CD8-positive, alpha-beta memory T cell (primary cell): ENCODE data around the gene CTNNA3. TPM values are rescaled to one million over a fixed set of nuclear protein-coding genes. Genes with fewer than 3 reads are reported as not detected.

Source experiments
- CTCF ChIA-PET: fragments of 350-600 bp; sonication (Branson Sonifier 250); formaldehyde crosslinking; loops from one replicate; lab custom pipeline; 2021; ENCODE audit warnings: antibody characterized with exemption; lab: Charles Lee
- POLR2A ChIA-PET: fragments of 350-600 bp; sonication (Branson Sonifier 250); formaldehyde crosslinking; loops from one replicate; lab custom pipeline; 2021; ENCODE audit warnings: antibody characterized with exemption; lab: Charles Lee
- DNase-seq, 5 donors: peaks; one replicate each; pipeline versions ENCODE4 v3.0.0 to v3.0.0-alpha.2; 2020 to 2022; ENCODE audit warnings: mixed read lengths in 1 of 5
- H3K27ac ChIP-seq: one replicate; pipeline ENCODE4 v1.7.0; 2013; ENCODE audit warnings: low read depth, mild to moderate bottlenecking, low read length, moderate library complexity
- H3K27me3 ChIP-seq: 2 replicates; pipeline ENCODE4 v1.7.0; 2013; ENCODE audit warnings: low read length, mild to moderate bottlenecking; ENCODE audit not compliant: insufficient read depth, poor library complexity, severe bottlenecking
- H3K36me3 ChIP-seq: 2 replicates; pipeline ENCODE4 v1.7.0; 2013; ENCODE audit warnings: mild to moderate bottlenecking, low read length, moderate library complexity; ENCODE audit not compliant: insufficient read depth
- H3K4me1 ChIP-seq: 2 replicates; pipeline ENCODE4 v1.7.0; 2013; ENCODE audit warnings: mild to moderate bottlenecking, low read length, moderate library complexity; ENCODE audit not compliant: insufficient read depth
- H3K4me3 ChIP-seq: 2 replicates; pipeline ENCODE4 v1.7.0; 2013; ENCODE audit warnings: mild to moderate bottlenecking, low read length
- H3K9me3 ChIP-seq: 2 replicates; pipeline ENCODE4 v1.7.0; 2013; ENCODE audit warnings: mild to moderate bottlenecking, low read length
- H3K27ac Mint-ChIP-seq, 8 donors: one replicate each; pipeline ENCODE4 v1.8.0; 2020 to 2021; ENCODE audit warnings: mixed read lengths in 8 of 8, mild to moderate bottlenecking in 6 of 8, inconsistent platforms in 3 of 8, moderate library complexity in 3 of 8
- H3K27me3 Mint-ChIP-seq, 2 donors: one replicate each; pipeline ENCODE4 v1.8.0; 2020 to 2021; ENCODE audit warnings: mixed read lengths in 2 of 2, mild to moderate bottlenecking in 1 of 2, moderate library complexity in 1 of 2
- H3K36me3 Mint-ChIP-seq, 3 donors: one replicate each; pipeline ENCODE4 v1.8.0; 2020 to 2021; ENCODE audit warnings: mixed read lengths in 3 of 3, inconsistent platforms in 1 of 3, mild to moderate bottlenecking in 1 of 3
- H3K4me1 Mint-ChIP-seq, 3 donors: one replicate each; pipeline ENCODE4 v1.8.0; 2020 to 2021; ENCODE audit warnings: mixed read lengths in 3 of 3, inconsistent platforms in 1 of 3, mild to moderate bottlenecking in 1 of 3
- H3K4me3 Mint-ChIP-seq, 7 donors: one replicate each; pipeline ENCODE4 v1.8.0; 2020 to 2021; ENCODE audit warnings: mixed read lengths in 7 of 7, mild to moderate bottlenecking in 6 of 7, moderate library complexity in 4 of 7, inconsistent platforms in 2 of 7
- H3K9me3 Mint-ChIP-seq, 5 donors: one replicate each; pipeline ENCODE4 v1.8.0; 2020 to 2022; ENCODE audit warnings: mixed read lengths in 5 of 5, mild to moderate bottlenecking in 3 of 5, moderate library complexity in 2 of 5, inconsistent platforms in 1 of 5
- polyA plus RNA-seq: library from polyadenylated mRNA; unstranded; fragments of 300-500 nt; fragmentation: Illumina TruSeq; gene quantifications from one replicate; pipeline ENCODE4 v1.2.3, GENCODE V29; 2021
- total RNA-seq, 2 experiments: library from RNA; stranded (reverse); gene quantifications; one replicate each; pipeline ENCODE4 v1.2.3, GENCODE V29; 2021

The CTNNA3 gene
- total and polyA plus RNA-seq, 3 experiments from 2014 or later: 0.92 TPM; not detected in 2

DNA sequence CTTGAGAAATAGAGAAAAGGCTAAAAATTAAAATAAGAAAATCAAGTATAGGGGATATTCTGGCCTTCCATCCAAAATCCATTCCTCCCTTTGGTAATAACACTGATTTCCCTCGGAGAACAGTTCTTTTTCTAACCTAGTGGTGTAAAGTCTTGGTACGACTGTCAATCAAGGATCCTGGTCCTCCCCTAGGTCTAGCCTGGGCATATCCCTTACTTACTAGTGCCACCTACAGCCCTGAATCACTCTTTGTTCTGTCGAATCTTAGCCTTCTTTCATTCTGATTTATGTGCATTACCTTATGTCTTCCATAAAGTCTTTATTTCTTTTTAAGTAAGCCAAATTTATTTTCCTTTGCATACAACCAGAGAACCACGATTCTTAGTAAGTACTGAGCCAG, 1068.8 kb downstream of the CTNNA3 start:
- no peaks in the 10 kb centered on the region for H3K27me3 ChIP-seq
- no peak overlapping the region for H3K4me3 Mint-ChIP-seq
- H3K4me1 ChIP-seq: no peaks in the 10 kb centered on the region
- H3K27ac Mint-ChIP-seq: no peak overlapping the region
- H3K27me3 Mint-ChIP-seq: no peaks in the 10 kb centered on the region
- CTCF ChIA-PET: no interaction called here
- no peak overlapping the region for H3K27ac ChIP-seq
- no peak for DNase-seq
- H3K36me3 ChIP-seq: no peaks in the 10 kb centered on the region
- H3K4me3 ChIP-seq: no peak overlapping the region
- H3K9me3 Mint-ChIP-seq: peaks cover 2 to 20% (median 5%) of the 10 kb centered on the region in 5 donors
- no peaks in the 10 kb centered on the region for H3K36me3 Mint-ChIP-seq
- H3K9me3 ChIP-seq: no peaks in the 10 kb centered on the region
- no peaks in the 10 kb centered on the region for H3K4me1 Mint-ChIP-seq
- POLR2A ChIA-PET: no interaction called here

DNA sequence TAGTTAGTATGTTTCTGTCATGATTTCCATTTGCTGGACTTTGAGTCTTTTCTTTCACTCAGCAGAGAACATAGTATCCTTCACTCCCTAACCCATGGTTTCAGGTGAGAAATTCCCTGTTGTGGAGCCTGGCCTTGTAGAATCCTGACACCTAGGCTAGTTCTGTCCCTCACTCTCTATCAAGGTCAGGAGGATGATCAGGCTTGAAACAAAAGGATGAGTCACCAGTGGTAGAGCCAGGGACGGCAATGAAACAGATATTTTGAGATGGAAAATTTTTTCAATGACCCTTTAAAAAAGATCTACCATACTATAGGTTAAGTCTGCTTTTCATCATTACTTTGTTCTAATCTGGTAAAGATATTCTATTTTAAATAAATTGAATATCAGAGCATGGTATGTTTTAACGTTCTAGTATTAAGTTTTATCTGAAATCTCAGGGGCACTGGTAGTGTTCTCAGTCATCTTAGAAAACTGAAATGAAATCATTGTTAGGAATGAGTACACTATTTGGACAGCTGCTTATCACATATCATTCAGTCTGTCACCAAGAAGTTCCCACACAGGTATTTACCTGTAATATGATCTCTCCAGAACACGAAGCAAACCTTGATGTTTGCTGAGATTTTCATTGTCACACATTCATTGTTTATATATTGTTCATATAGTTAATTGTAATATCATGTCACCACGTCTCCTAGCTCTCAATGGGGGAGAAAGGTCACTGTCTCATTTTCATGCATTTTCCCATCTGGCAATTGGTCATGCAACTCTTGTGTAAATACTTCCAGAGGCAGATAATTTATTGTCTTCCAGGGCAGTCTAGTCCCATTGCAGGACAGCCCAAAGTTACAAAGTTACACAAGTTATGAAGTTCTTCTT, 1070.0 kb downstream of the CTNNA3 start:
- H3K27ac ChIP-seq: no peak overlapping the region
- H3K27me3 Mint-ChIP-seq: no peaks in the 10 kb centered on the region
- no peak overlapping the region for H3K4me3 ChIP-seq
- peaks cover 0 to 26% (median 5%) of the 10 kb centered on the region in 5 donors for H3K9me3 Mint-ChIP-seq
- no peaks in the 10 kb centered on the region for H3K36me3 Mint-ChIP-seq
- ChIA-PET POLR2A (no interaction called here), CTCF (no interaction called here)
- H3K4me1 ChIP-seq: no peaks in the 10 kb centered on the region
- no peaks in the 10 kb centered on the region for H3K27me3 ChIP-seq
- no peaks in the 10 kb centered on the region for H3K9me3 ChIP-seq
- no peak for DNase-seq
- no peaks in the 10 kb centered on the region for H3K36me3 ChIP-seq
- H3K4me1 Mint-ChIP-seq: no peaks in the 10 kb centered on the region
- no peak overlapping the region for H3K4me3 Mint-ChIP-seq
- H3K27ac Mint-ChIP-seq: no peak overlapping the region

DNA sequence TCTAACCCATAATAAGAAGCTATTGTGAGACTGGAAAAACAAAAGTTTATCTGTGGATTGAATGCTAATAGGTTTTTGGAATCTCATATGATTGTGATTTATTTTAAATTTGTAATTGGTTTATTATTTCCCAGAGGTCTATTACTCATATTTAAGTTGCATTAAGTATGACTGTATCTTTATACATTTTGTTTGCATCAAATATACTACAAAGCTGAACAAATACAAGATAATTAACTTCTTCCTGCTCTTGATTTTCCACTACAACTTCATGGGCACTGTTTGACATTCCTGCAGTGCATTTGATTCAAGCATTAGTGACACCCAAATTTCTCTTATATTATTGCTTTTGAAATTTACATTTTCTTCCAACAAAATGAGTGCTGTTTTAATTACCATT, 1073.9 kb downstream of the CTNNA3 start:
- Histone ChIP-seq H3K4me3 (no peak overlapping the region), H3K27ac (no peak overlapping the region), H3K9me3 (no peaks in the 10 kb centered on the region), H3K4me1 (no peaks in the 10 kb centered on the region), H3K36me3 (no peaks in the 10 kb centered on the region), H3K27me3 (no peaks in the 10 kb centered on the region)
- DNase-seq: no peak
- Mint-ChIP-seq H3K4me1 (no peaks in the 10 kb centered on the region), H3K36me3 (no peaks in the 10 kb centered on the region), H3K9me3 (peaks cover 0 to 16% (median 5%) of the 10 kb centered on the region in 5 donors), H3K27ac (no peak overlapping the region), H3K27me3 (no peaks in the 10 kb centered on the region), H3K4me3 (no peak overlapping the region)
- ChIA-PET POLR2A (no interaction called here), CTCF (no interaction called here)

DNA sequence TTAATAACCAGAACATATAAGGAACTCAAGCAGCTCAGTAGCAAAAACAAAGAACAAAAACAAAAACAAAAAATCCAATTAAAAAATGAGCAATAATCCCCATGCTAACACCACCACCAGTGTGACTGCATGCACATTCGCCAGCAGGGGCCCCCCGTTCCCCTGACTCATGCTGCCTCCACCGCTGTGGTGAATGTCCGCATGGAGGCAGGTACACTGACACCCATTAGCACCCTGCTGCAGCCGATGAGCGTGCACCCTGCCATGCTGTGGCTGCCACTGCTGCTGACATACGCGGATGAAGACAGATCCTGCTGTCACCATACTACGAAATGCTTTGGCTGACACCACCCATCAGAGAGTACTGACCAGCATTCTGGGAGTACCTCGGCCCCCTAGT, 1091.8 kb downstream of the CTNNA3 start:
- Histone ChIP-seq H3K4me3 (no peak overlapping the region), H3K4me1 (no peaks in the 10 kb centered on the region), H3K36me3 (no peaks in the 10 kb centered on the region), H3K27me3 (no peaks in the 10 kb centered on the region), H3K27ac (no peak overlapping the region), H3K9me3 (no peaks in the 10 kb centered on the region)
- ChIA-PET CTCF (no interaction called here), POLR2A (no interaction called here)
- no peak overlapping the region for H3K4me3 Mint-ChIP-seq
- H3K36me3 Mint-ChIP-seq: no peaks in the 10 kb centered on the region
- H3K27ac Mint-ChIP-seq: no peak overlapping the region
- H3K9me3 Mint-ChIP-seq: peaks cover 9 to 37% (median 22%) of the 10 kb centered on the region in 5 donors
- no peaks in the 10 kb centered on the region for H3K27me3 Mint-ChIP-seq
- no peaks in the 10 kb centered on the region for H3K4me1 Mint-ChIP-seq
- DNase-seq: no peak

DNA sequence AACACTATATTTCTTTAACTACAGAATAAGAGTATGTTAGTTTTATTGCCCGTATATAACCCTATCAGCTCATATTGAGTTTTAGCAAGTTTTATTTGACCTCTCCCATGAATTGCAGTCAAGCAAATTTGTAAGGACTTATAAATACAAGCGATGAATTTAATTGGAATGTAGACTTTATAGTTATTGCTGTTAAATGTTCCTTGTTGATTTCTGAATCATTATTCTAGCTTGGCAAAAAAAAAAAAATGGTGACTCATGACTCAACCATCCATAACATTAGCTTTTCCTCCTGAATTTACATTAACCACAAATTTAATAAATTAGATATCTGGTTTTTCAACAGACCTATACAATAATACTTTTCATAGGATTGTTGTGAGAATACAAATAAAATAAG, 1104.1 kb downstream of the CTNNA3 start:
- H3K27ac ChIP-seq: no peak overlapping the region
- ChIA-PET CTCF (no interaction called here), POLR2A (no interaction called here)
- H3K4me1 ChIP-seq: no peaks in the 10 kb centered on the region
- H3K4me3 Mint-ChIP-seq: no peak overlapping the region
- no peaks in the 10 kb centered on the region for H3K4me1 Mint-ChIP-seq
- H3K27ac Mint-ChIP-seq: no peak overlapping the region
- H3K9me3 ChIP-seq: peaks cover 4% of the 10 kb centered on the region
- H3K4me3 ChIP-seq: no peak overlapping the region
- no peaks in the 10 kb centered on the region for H3K27me3 ChIP-seq
- H3K36me3 ChIP-seq: no peaks in the 10 kb centered on the region
- H3K27me3 Mint-ChIP-seq: no peaks in the 10 kb centered on the region
- H3K36me3 Mint-ChIP-seq: peaks cover 0 to 1% (median 0%) of the 10 kb centered on the region in 3 donors
- peaks cover 6 to 22% (median 9%) of the 10 kb centered on the region in 5 donors for H3K9me3 Mint-ChIP-seq
- DNase-seq: no peak

DNA sequence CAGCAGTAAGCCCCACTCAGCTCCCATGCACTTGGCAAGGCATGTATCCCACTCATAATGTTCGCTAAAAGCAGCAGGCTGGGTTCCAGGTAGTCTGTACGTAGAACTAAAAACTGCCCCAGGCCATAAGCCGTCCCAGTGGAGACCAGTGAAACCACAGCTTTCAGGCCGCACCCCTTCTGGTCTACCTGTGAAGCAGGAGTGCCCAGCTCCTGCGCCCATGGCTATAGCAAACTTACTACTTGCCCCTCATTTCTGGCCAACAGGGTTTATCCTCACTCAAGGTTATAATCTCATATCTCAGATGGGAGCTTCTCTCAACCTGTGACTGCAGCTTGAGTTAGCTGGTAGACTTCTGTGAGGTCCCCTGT, 1108.3 kb downstream of the CTNNA3 start:
- POLR2A ChIA-PET: no interaction called here
- CTCF ChIA-PET: no interaction called here
- Mint-ChIP-seq H3K27me3 (no peaks in the 10 kb centered on the region), H3K9me3 (peaks cover 2 to 26% (median 6%) of the 10 kb centered on the region in 5 donors), H3K4me1 (no peaks in the 10 kb centered on the region), H3K36me3 (peaks cover 0 to 1% (median 0%) of the 10 kb centered on the region in 3 donors), H3K27ac (no peak overlapping the region), H3K4me3 (no peak overlapping the region)
- Histone ChIP-seq H3K9me3 (no peaks in the 10 kb centered on the region), H3K36me3 (no peaks in the 10 kb centered on the region), H3K4me3 (no peak overlapping the region), H3K27me3 (no peaks in the 10 kb centered on the region), H3K4me1 (no peaks in the 10 kb centered on the region), H3K27ac (no peak overlapping the region)
- no peak for DNase-seq

DNA sequence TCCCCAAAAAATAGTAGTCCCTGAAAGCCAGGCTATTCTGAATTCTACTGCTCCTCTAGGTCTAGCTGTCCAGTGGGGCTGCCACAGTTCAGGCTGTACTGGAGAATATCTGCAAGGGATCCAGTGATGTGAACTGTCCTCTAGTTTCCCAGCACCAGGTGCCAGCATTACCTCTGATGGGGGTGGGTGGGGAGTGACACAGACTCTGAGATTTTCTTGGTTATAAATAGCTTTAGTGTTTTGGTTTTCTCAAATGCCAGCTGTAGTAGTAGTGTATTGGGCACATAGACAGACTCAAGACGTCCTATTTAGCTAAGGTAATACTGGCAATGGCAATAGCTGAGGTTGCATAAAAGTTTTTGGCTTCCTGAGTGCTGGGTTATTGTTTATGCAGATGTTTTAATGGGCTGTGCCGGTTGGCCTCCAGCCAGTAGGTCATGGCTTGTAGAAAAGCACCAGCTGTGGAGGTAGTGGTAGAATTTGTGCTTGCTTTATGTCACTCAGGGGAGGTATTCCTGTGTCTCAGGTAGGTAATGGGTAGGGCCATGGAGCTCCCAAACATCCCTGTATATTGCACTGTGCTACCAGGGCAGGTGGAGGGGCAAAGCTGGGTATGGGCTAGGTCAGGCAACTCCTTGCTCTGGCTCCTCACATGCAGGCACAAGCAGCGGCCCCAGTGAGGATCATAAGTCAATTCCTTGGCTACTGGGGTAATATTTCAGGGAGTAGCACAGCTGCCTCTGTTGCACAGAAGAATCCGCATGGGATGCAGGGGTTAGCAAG, 1108.9 kb downstream of the CTNNA3 start:
- Mint-ChIP-seq H3K4me3 (no peak overlapping the region), H3K36me3 (peaks cover 0 to 1% (median 0%) of the 10 kb centered on the region in 3 donors), H3K27ac (no peak overlapping the region), H3K9me3 (peaks cover 2 to 21% (median 6%) of the 10 kb centered on the region in 5 donors), H3K4me1 (no peaks in the 10 kb centered on the region), H3K27me3 (no peaks in the 10 kb centered on the region)
- H3K27me3 ChIP-seq: no peaks in the 10 kb centered on the region
- H3K4me1 ChIP-seq: no peaks in the 10 kb centered on the region
- no peak for DNase-seq
- no peaks in the 10 kb centered on the region for H3K9me3 ChIP-seq
- ChIA-PET POLR2A (no interaction called here), CTCF (no interaction called here)
- H3K36me3 ChIP-seq: no peaks in the 10 kb centered on the region
- H3K4me3 ChIP-seq: no peak overlapping the region
- H3K27ac ChIP-seq: no peak overlapping the region

DNA sequence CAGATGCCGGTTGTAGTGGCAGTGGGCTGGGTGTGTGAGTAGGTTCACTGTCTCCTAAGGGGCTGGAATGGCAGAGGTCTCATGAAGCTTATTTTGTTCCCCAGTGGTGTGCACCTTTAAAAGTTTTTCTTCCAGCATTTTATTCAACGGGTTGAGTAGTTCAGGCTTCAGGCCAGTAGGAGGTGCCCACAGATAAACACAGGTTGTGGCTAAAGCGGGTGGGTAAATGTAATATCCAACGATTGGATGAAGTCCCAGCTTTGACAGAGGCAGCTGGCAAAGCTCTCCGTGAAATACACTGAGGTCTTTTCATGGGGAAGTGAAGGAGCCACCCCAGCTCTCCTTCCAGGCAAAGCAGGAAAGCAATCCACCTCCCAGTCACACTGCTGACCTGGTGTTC, 1109.9 kb downstream of the CTNNA3 start:
- H3K9me3 Mint-ChIP-seq: peaks cover 2 to 14% (median 7%) of the 10 kb centered on the region in 5 donors

More for the DNA sequence above, 1109.9 kb downstream of the CTNNA3 start:
- no peaks in the 10 kb centered on the region for H3K27me3 Mint-ChIP-seq
- Histone ChIP-seq H3K27ac (no peak overlapping the region), H3K27me3 (no peaks in the 10 kb centered on the region), H3K9me3 (no peaks in the 10 kb centered on the region), H3K4me1 (no peaks in the 10 kb centered on the region), H3K36me3 (no peaks in the 10 kb centered on the region), H3K4me3 (no peak overlapping the region)
- DNase-seq: no peak
- peaks cover 0 to 1% (median 0%) of the 10 kb centered on the region in 3 donors for H3K36me3 Mint-ChIP-seq
- ChIA-PET CTCF (no interaction called here), POLR2A (no interaction called here)
- H3K4me1 Mint-ChIP-seq: no peaks in the 10 kb centered on the region
- no peak overlapping the region for H3K27ac Mint-ChIP-seq
- no peak overlapping the region for H3K4me3 Mint-ChIP-seq
